Muscle layer of colon (tissue), 2 donors: ENCODE data around the gene GTF2IRD1.
A peak's percentile ranks its signal among the peaks of the same experiment; 100 is the strongest.

Experiments
- H3K27ac ChIP-seq: one replicate; pipeline ENCODE4 v1.7.0; 2013; ENCODE audit warnings: low read depth, mild to moderate bottlenecking, low read length, moderate library complexity
- H3K27me3 ChIP-seq, 2 donors: one replicate each; pipeline ENCODE4 v1.7.0; 2013; ENCODE audit warnings: low read length in 2 of 2, mild to moderate bottlenecking in 2 of 2; ENCODE audit not compliant: insufficient read depth in 2 of 2, control insufficient read depth in 1 of 2
- H3K36me3 ChIP-seq: one replicate; pipeline ENCODE4 v1.7.0; 2013; ENCODE audit warnings: mild to moderate bottlenecking, low read length; ENCODE audit not compliant: insufficient read depth
- H3K4me1 ChIP-seq: one replicate; pipeline ENCODE4 v1.7.0; 2013; ENCODE audit warnings: mild to moderate bottlenecking, low read length; ENCODE audit not compliant: insufficient read depth
- H3K4me3 ChIP-seq, 2 donors: one replicate each; pipeline ENCODE4 v1.7.0; 2013; ENCODE audit warnings: low read length in 2 of 2, low read depth in 1 of 2, mild to moderate bottlenecking in 1 of 2, moderate library complexity in 1 of 2
- H3K9ac ChIP-seq: one replicate; pipeline ENCODE4 v1.7.0; 2013; ENCODE audit warnings: low read length
- H3K9me3 ChIP-seq: one replicate; pipeline ENCODE4 v1.7.0; 2013; ENCODE audit warnings: mild to moderate bottlenecking, low read length
- donor health status: abdominal sarcoma.
- donor health status: Adenocarcinoma of cecum.

GTF2IRD1 gene

DNA sequence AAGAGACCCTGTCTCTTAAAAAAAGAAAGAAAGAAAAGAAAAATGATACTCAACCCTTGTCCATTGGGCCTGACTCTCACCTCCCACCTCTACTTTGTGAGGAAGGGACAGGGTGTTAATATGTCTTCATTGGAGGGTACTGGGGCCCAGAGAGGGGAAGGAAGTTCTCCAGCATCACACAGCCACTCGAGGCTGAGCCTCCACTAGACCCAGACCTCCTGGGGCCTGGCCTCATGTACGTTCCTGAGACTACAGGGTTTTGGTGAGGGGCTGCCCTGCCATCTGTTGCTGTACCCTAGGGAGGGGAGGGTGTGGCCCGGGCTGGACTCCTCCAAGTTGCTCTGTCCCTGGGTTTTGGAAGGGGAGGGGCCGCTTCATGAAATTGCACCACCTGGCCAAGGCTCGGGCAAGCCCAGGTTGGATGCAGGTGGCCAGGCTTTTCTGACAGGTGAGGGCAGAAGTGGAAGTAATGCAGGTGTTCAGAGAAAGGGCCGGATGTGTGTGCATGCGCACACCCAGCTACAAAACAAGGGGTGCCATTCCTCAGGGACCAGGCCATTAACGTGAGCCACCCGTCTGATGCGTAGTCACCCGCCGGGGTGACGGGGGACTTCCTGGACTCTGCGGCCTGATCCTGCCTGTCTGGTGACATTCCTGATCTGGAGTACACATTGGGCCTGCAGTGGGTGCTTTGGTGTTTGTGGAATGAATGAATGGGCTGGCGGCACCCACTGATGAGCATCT, 21.7 kb downstream of the GTF2IRD1 start:
- Histone ChIP-seq H3K27ac (no peak overlapping the region), H3K36me3 (no peaks in the 10 kb centered on the region), H3K9me3 (no peaks in the 10 kb centered on the region), H3K9ac (no peak overlapping the region), H3K4me3 (no peak overlapping the region), H3K27me3 (no peaks in the 10 kb centered on the region), H3K4me1 (peaks cover 36% of the 10 kb centered on the region)

DNA sequence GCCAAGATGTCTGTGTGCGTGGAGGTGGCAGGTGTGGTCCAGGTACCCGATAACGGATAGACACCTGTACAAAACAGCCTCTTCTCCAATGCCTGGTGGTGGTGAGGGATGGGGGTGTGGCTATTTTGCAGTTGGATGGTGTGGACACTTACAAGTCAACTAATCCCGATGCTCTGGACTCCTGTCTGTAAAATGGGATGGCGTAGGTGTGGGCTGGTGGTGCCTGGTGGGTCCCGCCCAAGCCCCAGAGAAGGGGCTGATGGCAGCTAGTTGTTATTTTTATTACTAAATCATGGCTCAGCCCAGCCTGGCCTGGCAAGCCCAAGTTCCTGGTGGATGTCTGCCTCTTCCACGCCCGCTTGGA, 22.3 kb downstream of the GTF2IRD1 start:
- no peak overlapping the region for H3K9ac ChIP-seq
- no peak overlapping the region for H3K4me3 ChIP-seq
- H3K36me3 ChIP-seq = no peaks in the 10 kb centered on the region
- H3K4me1 ChIP-seq = peaks cover 42% of the 10 kb centered on the region
- H3K9me3 ChIP-seq = no peaks in the 10 kb centered on the region
- no peaks in the 10 kb centered on the region for H3K27me3 ChIP-seq
- H3K27ac ChIP-seq = no peak overlapping the region

DNA sequence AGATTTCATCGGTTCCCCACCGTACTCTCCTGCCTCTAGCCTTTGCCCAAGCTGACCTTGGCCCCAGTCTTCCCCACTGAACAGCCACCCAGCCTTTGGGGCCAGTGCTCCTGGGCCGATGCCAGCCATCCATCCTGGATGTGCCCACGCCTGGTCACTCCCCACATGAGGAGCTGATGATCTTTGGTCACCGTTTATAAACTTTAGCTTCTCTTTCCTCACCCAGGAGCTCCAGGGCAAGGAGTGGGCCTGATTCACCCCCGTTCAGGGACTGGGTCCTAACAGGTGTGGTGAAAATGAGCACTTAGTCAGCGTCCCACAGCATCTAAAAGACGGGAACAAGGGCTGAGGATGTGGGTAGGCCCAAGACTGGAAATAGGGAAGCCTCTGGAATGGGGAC, 22.9 kb downstream of the GTF2IRD1 start:
- peaks cover 48% of the 10 kb centered on the region for H3K4me1 ChIP-seq
- H3K9me3 ChIP-seq = no peaks in the 10 kb centered on the region
- no peaks in the 10 kb centered on the region for H3K27me3 ChIP-seq
- no peaks in the 10 kb centered on the region for H3K36me3 ChIP-seq
- H3K9ac ChIP-seq = no peak overlapping the region
- H3K27ac ChIP-seq = peak overlapping the region; percentile 88
- no peak overlapping the region for H3K4me3 ChIP-seq

GRCh38 chr7:74478671-74479065, 25.0 kb downstream of the GTF2IRD1 start:
- Histone ChIP-seq H3K36me3 (no peaks in the 10 kb centered on the region), H3K4me1 (peaks cover 64% of the 10 kb centered on the region), H3K9me3 (no peaks in the 10 kb centered on the region), H3K27me3 (no peaks in the 10 kb centered on the region), H3K4me3 (no peak overlapping the region), H3K27ac (peak overlapping the region; percentile 88), H3K9ac (no peak overlapping the region)

DNA sequence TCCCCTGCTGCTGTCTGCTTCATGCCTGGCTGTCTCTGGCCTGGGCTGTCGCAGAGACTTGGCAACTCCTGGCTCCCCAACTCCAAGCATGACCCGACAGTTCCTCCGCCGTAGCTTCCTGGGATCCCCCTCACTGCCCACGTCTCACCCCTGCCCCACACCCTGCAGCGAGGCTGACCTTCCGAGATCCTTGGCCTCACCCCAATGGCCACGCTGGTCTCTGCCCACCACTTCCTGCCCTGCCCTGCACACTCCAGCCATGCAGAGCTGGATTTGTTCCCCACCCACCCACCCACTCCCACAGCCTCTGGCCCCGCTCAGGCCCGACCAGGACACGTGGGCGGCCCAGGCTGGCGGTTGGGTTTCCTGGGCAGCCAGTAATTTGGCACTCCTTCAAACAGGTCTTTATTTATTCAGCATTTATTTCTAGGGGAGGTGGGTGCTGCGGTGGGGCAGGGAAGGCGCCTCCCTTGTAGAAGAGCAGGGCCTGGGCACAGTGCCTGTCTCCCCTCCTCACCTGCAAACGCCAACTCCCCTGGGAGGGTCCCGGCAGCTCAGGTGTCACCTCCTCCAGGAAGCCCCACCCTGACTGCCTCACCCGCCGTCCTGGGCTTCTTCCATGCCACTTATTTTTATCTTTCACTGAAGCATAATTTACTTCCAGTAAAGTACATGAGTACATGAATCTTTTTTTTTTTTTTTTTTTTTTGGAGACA, 25.5 kb downstream of the GTF2IRD1 start:
- Histone ChIP-seq H3K4me3 (no peak overlapping the region), H3K9ac (no peak overlapping the region), H3K9me3 (no peaks in the 10 kb centered on the region), H3K27me3 (no peaks in the 10 kb centered on the region), H3K36me3 (no peaks in the 10 kb centered on the region), H3K4me1 (peaks cover 68% of the 10 kb centered on the region), H3K27ac (peak overlapping the region; percentile 94)

DNA sequence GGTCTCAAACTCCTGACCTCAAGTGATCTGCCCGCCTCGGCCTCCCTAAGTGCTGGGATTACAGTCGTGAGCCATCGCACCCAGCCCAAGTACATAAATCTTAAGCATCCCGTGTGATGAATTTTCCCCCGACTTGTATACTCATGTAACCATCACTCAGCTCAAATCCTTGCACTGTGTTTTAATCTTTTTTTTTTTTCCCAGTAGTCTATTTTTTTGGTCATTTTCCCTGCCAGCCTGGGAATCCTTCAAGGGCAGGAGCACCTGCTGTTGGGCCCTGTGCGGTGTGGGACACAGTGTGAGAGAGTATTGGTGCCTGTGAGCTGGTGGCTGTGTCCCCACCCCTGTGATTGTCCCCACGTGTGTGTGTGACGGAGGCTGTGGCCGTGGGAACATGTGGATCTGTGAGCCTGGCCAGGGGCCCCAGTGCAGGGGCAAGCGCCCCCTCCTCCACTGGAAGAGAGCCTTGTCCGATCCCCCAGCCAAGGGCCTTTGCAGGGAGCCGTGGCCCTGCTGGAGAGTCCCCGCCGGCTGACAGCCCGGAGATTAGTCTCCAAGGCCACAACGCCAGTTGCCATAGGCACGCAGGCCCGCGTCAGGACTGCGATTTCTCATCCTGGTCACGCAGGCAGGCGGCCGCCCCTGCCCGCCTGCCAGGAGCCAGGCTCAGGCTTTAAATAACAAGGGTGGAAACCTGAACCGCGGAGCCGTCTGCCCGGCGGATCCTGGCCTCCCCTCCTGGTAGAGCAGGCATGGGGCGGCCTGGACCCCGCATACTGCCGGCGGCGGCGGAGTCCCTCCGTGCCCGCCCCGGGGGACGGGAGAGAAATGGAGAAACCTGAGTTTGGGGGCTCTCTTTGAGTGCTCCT, 26.5 kb downstream of the GTF2IRD1 start:
- Histone ChIP-seq H3K9me3 (no peaks in the 10 kb centered on the region), H3K27me3 (no peaks in the 10 kb centered on the region), H3K27ac (peak overlapping the region; percentile 94), H3K4me1 (peaks cover 68% of the 10 kb centered on the region), H3K9ac (peak overlapping the region; percentile 74), H3K36me3 (no peaks in the 10 kb centered on the region), H3K4me3 (peak overlapping the region; percentile 34 to 68)

DNA sequence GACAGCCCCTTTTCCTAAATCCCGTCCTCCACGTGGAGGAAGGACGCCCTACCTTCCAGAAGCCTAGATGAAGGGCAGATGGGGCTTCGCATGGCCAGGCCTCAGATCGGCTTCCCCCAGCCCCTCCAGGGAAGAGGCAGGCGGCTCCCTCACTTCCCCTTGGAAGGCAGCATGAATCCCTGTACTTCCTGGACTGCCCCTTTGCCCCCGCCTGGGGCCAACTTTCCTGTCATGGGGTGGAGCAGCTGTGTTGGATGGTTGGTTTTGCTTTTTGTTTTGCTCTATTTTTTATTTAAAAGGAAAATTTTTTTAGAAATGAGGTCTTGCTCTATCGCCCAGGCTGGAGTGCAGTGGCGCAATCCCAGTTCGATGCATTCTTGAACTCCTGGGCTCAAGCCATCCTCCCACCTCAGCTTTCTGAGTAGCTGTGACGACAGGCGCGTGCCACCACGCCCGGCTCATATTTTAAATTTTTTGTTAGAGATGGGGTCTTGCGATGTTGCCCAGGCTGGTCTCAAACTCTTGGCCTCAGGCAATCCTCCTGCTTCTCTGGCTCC, 27.2 kb downstream of the GTF2IRD1 start:
- H3K4me1 ChIP-seq = peaks cover 68% of the 10 kb centered on the region
- no peaks in the 10 kb centered on the region for H3K9me3 ChIP-seq
- no peaks in the 10 kb centered on the region for H3K27me3 ChIP-seq
- H3K36me3 ChIP-seq = no peaks in the 10 kb centered on the region
- peak overlapping the region; percentile 34 to 68 for H3K4me3 ChIP-seq
- peak overlapping the region; percentile 94 for H3K27ac ChIP-seq
- peak overlapping the region; percentile 74 for H3K9ac ChIP-seq

DNA sequence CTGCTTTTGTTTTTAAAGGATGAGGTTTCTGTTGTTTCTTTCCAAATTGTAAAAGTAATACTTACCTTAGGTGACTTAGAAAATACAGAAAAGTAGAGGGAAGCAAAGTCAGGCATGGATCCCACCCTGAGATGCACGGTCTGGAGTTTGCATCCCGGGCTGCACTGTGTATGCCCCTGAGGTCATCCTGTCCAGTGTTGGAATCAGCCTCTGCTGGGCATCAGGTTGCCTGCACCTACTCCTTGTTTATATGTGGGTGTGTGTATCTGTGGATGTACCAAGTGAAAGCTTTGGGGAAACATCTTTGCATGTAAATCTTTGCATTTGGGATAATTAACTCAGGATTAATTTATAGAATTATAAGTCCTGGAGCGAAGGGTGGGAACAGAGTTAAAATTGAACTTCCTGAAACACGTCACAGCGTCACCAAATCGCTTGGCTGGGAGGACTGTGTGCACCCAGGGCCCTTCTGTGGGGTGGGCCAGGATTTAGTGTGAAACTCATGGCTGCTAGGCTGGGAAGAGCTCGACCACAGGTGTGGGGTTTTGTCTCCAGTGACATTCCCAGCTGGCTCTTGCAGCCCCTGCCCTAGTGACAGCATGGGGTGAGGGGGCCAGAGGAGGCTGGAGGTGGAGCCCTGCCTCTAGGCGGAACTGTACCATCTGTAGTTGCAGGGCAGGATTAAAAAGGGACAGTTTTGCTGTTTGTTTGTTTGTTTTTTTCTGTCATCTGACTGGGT, 27.9 kb downstream of the GTF2IRD1 start:
- Histone ChIP-seq H3K4me3 (peak overlapping the region in 1 of 2 donors; percentile 68), H3K27ac (peak overlapping the region; percentile 94), H3K27me3 (no peaks in the 10 kb centered on the region), H3K36me3 (no peaks in the 10 kb centered on the region), H3K4me1 (peaks cover 66% of the 10 kb centered on the region), H3K9me3 (no peaks in the 10 kb centered on the region), H3K9ac (no peak overlapping the region)

DNA sequence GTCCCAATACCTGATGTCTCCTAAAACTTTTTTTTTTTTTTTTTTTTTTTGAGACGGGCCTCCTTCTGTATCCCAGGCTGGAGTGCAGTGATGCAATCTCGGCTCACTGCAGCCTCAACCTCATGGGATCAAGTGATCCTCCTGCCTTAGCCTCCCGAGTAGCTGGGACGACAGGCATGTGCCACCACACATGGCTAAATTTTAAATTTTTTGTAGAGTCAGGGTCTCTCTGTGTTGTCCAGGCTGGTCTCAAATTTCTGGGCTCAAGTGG, 28.4 kb downstream of the GTF2IRD1 start:
- peaks cover 61% of the 10 kb centered on the region for H3K4me1 ChIP-seq
- H3K4me3 ChIP-seq = no peak overlapping the region
- H3K27ac ChIP-seq = peak overlapping the region; percentile 94
- no peaks in the 10 kb centered on the region for H3K27me3 ChIP-seq
- H3K9ac ChIP-seq = no peak overlapping the region
- H3K9me3 ChIP-seq = no peaks in the 10 kb centered on the region
- no peaks in the 10 kb centered on the region for H3K36me3 ChIP-seq

GRCh38 chr7:74482629-74483401, 29.1 kb downstream of the GTF2IRD1 start:
- Histone ChIP-seq H3K36me3 (no peaks in the 10 kb centered on the region), H3K4me1 (peaks cover 54% of the 10 kb centered on the region), H3K27ac (peak overlapping the region; percentile 79), H3K9ac (no peak overlapping the region), H3K27me3 (no peaks in the 10 kb centered on the region), H3K9me3 (no peaks in the 10 kb centered on the region), H3K4me3 (no peak overlapping the region)
